Fibroblast of the aortic adventitia (primary cell): ENCODE results near the gene ZNF318. TPM values are rescaled to one million over a fixed set of nuclear protein-coding genes. Genes with fewer than 3 reads are reported as not detected.
A peak's percentile ranks its signal among the peaks of the same experiment; 100 is the strongest.

Experiments used
- DNase-seq: peaks from one replicate; pipeline ENCODE4 v3.0.0-alpha.2; 2010; ENCODE audit warnings: low read depth
- H3K4me3 ChIP-seq: 2 replicates; pipeline ENCODE4 v1.5.1; 2011; ENCODE audit warnings: low read depth, mild to moderate bottlenecking, control low read depth, low read length, moderate library complexity
- CTCF ChIP-seq: IDR thresholded peaks from 2 replicates; pipeline ENCODE4 v1.5.1; 2011; ENCODE audit warnings: mild to moderate bottlenecking, low read length, control low read depth, inconsistent platforms; ENCODE audit not compliant: insufficient read depth
- total RNA-seq: library from RNA; depleted of rRNA; stranded (reverse); fragments of >200 nt; gene quantifications from 2 replicates; pipeline ENCODE4 v1.2.3, GENCODE V29; 2012; ENCODE audit warnings: low replicate concordance

The ZNF318 gene
- total RNA-seq, 1 donor = 14.2 TPM

- H3K4me3 ChIP-seq = no peak overlapping the region
- DNase-seq = no peak
- no peak for TF ChIP-seq CTCF
Observed at GRCh38 chr6:43331891-43332290, 37.6 kb downstream of the ZNF318 start.

DNA sequence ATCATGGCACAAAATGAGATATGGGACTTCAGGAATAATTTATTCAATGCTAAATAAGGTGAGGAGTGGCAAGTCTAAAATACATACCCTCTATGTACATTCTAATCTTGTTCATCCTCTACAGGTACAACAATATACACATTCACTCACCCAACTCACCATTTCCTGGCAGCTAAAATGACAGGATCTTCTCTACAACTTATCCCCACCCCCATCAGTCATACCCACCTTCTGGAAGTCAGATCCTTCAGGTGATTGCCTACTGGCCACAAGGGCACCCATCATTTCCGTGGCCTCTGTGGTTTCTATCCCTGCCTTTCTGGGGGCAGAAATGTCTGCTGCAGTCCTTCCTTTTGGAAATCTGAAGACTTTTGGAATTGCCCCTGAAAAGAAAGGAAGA lies 38.0 kb downstream of the ZNF318 start:
- no peak overlapping the region for H3K4me3 ChIP-seq
- TF ChIP-seq CTCF = no peak
- DNase-seq = no peak

DNA sequence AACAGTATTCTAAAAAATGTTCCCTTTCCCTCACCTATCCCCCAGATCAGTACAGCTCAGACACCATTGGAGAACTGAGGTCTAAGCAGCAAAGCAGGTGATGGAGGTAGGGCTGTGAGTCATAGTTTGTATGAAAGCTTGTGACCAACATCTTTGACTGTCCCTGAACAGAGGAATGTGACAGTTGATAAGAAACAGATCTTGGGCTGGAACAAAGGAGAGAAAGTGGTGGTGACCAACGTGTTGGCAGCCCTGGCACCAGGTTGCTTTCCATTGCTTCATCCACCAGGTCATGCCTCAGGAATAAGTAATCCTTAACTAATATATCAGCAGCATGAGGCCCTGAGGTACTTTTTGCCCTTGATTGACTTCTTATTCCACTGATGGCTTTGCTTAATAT lies 40.9 kb downstream of the ZNF318 start:
- peak; percentile 11 for DNase-seq
- no peak overlapping the region for H3K4me3 ChIP-seq
- no peak for TF ChIP-seq CTCF

DNA sequence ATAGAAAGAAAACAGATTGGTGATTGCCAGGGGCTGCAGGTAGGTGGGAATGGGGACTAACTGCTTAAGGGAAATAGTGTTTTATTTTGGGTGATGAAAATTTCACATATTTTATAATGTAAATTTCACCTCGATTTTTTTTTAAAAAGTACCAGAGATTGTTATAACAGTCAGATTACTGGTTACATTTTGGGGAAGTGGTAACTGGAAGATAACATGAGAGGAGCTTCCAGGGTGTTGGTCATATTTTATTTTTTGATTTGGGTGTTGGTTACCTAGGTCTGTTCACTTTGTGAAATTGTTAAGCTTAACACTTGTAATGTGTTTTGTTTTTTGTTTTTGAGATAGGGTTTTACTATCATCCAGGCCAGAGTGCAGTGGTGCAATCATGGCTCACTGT lies 43.6 kb downstream of the ZNF318 start:
- DNase-seq = no peak
- no peak overlapping the region for H3K4me3 ChIP-seq
- no peak for TF ChIP-seq CTCF

DNA sequence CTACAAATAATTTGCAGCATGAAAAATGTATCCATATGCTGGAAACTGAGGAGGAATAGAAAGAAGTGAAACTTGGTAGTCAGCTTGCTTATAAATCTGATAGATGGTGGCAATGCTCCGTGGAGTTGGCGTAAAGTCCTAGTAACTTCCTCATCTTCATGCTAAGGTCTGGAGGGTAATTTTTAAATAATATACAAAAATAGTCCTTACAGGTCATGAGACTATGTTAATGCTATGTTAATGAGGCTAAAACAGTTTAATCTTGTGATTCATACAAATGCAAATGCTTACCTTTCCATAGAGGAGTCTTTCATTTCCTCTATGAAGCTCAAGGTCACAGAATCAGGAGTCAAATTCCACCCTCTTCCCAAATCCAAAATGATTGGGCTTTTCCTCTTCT lies 51.4 kb downstream of the ZNF318 start:
- TF ChIP-seq CTCF = no peak
- no peak overlapping the region for H3K4me3 ChIP-seq
- DNase-seq = no peak

GRCh38 chr6:43313813-43314212 lies 55.6 kb downstream of the ZNF318 start:
- DNase-seq = no peak
- TF ChIP-seq CTCF = no peak
- no peak overlapping the region for H3K4me3 ChIP-seq

DNA sequence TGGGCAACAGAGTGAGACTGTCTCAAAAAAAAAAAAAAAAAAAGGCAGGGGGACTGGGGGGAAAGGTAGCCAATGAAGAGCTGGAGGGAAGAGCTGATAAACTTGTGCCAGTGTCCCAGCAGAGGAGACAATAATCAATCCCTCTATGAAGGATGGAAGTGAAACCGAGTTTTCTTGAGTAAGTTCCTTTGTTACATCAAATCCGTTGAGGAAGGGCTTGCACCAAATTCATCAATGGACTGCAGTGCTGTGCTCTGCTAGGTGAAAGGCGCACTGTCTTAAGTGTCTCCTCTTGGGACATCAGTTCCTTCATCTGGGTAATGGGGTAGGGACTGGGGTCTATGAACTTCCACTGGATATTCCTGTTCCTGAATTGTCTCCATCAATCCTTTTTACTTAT lies 57.8 kb downstream of the ZNF318 start:
- H3K4me3 ChIP-seq = no peak overlapping the region
- no peak for DNase-seq
- no peak for TF ChIP-seq CTCF
